DMS 273 treated with DMSO at 0.1 percent for 48 hours (cell line): ENCODE data around the gene ALG14.
"Not testable (repeated sequence)": the region's sequence is repeated elsewhere in the genome, so short reads cannot be mapped to it uniquely, and the experiment has no call there.

Experiments
- DNase-seq: peaks from one replicate; lab custom pipeline; 2025; lab: John Stamatoyannopoulos, UW

Gene ALG14

GRCh38 chr1:95006681-95007080 lies 66.1 kb downstream of the ALG14 start:
- DNase-seq = peak; percentile 84

DNA sequence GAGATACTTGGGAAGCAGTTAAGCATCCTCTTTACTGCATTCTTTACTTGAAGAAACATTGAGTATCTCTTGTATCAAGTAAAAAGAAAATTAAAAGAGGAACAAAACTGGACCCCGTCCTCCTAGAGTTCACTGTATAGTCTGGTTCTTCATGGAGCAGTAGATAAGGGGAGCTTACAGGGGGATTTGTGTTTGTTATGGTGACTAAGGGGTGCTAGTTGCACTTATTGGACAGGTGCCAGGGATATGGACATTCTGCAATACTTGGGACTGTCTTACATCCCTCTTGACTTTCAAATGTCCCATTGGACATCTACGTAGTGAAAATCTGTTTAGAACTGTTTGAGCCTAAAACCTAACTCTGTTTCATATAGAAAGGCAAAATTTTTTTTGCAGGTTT lies 67.2 kb downstream of the ALG14 start:
- DNase-seq = no peak

- DNase-seq = no peak
These were observed 68.7 kb downstream of the ALG14 start for GRCh38 chr1:95004013-95004412.

GRCh38 chr1:95003433-95003738 lies 69.4 kb downstream of the ALG14 start:
- DNase-seq = no peak

GRCh38 chr1:95002540-95003432 lies 70.0 kb downstream of the ALG14 start:
- peak; percentile 24 for DNase-seq

DNA sequence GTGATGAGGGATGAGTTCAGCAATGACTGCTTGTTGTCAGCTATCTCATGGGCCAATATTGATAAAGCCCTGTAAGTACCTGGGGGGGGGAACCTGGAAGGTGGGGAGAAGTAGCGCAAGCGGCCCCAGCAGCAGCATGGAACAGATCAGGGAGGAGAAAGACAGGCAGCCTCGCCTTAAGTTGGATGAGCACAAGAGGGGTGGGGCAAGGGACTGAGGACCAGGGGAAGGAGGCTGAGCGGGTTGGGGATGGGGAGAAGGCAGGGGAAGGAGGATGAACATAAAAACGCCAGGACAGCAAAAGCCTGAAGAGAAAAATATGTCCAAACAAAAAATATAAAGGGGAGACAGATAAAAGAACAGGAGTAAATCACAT lies 70.6 kb downstream of the ALG14 start:
- no peak for DNase-seq

GRCh38 chr1:94999456-95000131 lies 73.2 kb downstream of the ALG14 start:
- no peak for DNase-seq

DNA sequence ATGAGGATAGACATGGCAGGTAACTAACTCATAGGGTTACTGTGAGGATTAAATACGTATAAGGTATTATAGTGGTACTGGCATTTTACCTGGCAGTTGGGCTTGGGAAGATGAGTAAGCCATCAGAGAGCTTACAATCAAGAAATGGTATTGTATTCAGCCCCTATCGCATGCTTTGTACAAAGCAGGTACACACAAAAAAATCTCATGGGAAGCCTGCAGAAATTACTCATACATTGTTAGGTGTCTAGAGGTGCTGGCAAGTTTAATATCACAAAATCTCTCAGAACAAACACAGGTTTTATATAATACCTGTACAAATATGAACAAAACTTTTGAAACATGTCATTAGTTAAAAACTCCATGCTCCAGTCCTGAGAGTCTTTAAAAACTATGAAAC lies 74.0 kb downstream of the ALG14 start:
- no peak for DNase-seq

GRCh38 chr1:94998114-94998513 lies 74.6 kb downstream of the ALG14 start:
- no peak for DNase-seq

DNA sequence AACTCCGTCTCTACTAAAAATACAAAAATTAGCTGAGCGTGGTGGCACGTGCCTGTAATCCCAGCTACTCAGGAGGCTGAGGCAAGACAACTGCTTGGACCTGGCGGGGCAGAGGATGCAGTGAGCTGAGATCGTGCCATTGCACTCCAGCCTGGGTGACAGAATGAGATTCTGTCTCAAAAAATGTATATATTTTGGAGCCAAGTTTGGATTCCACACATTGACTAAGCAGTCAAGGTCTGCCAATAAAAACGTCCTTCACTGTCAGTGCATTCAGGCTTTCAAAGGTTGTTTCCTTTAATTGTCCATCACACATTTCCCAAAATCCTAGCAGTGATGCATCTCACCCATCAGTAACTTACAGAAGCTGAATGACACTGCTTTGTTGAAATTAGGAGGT lies 77.2 kb downstream of the ALG14 start:
- not testable (repeated sequence) for DNase-seq

- DNase-seq = no peak
These were observed 77.9 kb downstream of the ALG14 start for GRCh38 chr1:94994805-94995204.

DNA sequence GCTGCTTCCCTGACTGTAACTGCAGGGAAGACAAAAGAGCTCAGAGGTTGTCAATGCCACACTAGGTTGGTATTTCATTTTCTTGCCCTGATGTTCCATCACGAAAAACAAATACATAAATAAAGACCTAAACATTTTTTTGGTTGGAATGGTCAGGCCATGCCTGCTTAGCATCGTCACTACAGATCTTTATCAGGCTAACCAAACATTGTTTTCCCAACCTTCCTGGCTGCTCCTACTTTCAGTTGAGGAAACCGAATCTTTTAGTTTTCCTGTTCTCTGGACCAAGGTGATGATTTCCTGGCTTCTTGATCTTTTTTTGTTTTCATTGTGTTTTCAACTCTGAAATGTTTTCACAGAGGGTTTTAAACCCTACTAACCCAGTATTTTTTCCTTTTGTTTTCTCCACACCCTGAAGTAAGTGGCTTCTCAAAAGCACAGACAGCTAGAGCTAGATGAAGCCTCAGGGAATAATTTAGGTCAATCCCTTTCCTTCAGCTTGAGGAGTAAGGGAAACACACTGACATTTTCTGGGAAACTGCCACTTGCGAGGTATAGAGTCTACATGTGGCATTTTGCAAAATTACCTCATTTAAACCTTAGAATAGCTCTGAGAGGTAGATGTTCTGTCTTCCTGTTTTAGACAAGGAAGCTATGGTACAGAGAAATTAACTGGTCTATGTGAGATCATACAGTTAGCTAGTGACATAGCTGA lies 78.7 kb downstream of the ALG14 start:
- no peak for DNase-seq

DNA sequence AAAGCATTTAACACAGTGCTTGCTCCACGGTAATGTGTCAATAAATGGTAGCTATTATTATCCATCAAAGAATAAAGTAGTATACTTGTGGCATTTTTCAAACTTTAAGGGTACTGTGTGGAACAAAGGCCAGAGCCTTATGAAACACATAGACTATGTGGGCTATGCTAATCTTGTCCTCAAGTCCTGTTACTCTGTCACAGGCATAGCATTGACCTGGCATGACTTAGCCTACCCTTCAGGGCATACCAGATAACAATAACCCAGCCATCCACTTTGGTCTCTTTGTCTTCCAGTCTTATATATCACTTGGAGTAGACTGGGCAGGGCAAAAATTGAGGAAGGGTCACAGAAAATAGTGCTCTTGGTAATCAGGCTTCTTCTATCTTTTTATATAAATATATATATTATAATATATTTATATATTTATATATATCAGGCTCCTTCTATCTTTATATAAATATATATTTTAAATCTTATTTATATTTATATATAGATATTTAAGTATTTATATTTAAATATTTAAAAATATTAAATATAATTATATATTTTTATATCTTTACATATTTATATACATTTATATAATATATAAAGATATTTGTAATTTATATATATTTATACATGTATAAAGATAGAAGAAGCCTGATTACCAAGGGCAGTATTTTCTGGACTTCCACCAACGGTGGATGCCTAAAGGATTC lies 79.7 kb downstream of the ALG14 start:
- no peak for DNase-seq

GRCh38 chr1:94992161-94992560 lies 80.6 kb downstream of the ALG14 start:
- DNase-seq = no peak

GRCh38 chr1:94989911-94990473 lies 82.8 kb downstream of the ALG14 start:
- no peak for DNase-seq

- DNase-seq = no peak
These were observed 83.4 kb downstream of the ALG14 start for GRCh38 chr1:94989398-94989797.

DNA sequence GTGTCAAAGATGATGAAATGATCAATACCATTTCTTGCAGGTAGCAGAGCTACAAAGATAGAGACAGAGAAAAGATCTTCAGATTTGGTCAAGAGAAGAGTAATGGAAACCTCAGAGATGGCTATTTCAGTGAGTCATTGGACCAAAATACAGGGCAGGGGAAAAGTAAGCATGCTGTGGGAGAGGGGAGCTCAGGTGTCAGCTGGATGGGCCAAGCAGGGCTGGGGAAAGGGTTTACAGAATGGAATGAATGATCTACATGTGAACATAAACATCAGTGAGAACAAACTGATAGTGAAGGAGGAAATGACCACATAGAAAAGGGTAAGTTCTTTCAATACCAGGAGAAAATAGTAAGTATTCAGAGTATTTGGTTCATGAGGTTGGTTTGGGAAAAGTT lies 84.4 kb downstream of the ALG14 start:
- no peak for DNase-seq

DNA sequence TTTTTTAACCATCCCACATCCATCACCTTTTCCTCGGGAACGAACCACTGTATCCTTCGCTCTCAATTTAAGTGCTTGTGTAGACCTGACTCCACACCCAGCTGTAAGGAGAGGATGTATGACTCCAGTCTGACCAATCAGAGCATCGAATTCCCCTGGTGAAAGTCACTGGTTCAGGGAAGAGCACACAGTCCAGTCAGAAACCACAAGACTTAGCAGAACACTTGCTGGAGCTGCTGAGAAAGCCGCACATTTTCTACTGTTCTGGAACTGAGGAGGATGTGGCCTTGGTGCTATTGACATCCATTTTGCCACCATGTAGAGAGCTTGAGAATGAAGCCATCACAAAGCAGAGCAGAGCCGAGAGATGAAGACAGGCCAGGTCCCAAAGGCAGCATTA lies 86.0 kb downstream of the ALG14 start:
- no peak for DNase-seq

DNA sequence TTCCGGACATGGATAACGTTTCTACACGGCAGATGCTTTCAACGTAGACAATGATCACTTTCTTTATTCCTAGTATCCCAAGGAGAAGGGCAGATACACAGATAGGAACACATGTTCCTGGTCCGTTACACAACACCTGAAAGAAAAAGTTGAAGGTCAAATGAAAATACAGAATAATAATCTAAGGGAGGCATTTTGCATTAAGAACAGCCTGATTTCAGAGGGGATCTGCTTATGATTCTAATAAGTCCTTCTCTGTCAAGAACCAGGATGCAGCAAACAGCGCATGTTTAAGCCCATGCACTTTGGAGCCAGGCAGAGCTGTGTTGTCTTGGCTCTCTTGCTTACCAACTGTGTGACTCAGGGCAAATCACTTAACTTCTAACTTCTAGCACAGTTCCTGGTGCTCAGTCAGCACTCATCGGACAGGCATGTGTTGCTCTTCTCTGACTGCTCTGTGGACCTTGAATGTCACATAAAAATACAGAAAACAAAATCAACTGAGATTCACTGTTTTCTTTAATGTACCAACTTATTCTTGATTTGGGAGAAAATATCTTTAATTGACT lies 89.5 kb downstream of the ALG14 start:
- DNase-seq = no peak

DNA sequence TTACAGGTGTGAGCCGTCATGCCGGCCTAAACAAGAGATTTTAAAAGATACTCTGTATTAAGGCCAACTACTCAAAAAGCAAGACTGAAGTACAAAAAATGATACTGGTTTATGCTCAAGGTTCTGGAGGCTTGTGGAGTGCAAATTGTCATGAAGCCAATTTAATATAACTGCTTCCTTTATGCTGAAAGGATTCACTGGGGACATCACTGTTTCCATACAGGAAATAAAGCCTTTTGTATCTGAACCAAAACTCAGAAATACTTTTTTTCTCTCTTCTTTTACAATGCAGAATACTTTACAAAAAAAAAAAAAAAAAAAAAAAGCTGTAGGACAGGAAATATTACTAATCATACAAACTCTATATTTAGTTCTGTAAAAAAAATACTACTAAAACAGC lies 90.4 kb downstream of the ALG14 start:
- DNase-seq = no peak

GRCh38 chr1:94981575-94981973 lies 91.2 kb downstream of the ALG14 start:
- no peak for DNase-seq
